GM12878 (cell line): Measurements from ENCODE around the gene ADCK1.

ENCODE experiments used
- EP300 ChIP-seq, 2 experiments: fragments of 150-350 bp in 1 of 2; IDR thresholded peaks; 2 replicates each; pipeline ENCODE4 v1.6.1; 2011 to 2012; ENCODE audit warnings: low read depth in 2 of 2, low read length in 2 of 2, borderline replicate concordance in 1 of 2, improper control_type of control experiment in 1 of 2, inconsistent platforms in 1 of 2; ENCODE audit not compliant: control insufficient read depth in 1 of 2
- ESRRA ChIP-seq: IDR thresholded peaks from 2 replicates; pipeline ENCODE4 v1.6.1; 2012; ENCODE audit warnings: mild to moderate bottlenecking, low read length, improper control_type of control experiment
- HDAC2 ChIP-seq: fragments of 200-600 bp; sonication (generic); IDR thresholded peaks from 2 replicates; pipeline ENCODE4 v1.6.1; 2017
- NRF1 ChIP-seq: conservative IDR thresholded peaks from 2 replicates; pipeline ENCODE4 v1.6.1; 2011; ENCODE audit warnings: mild to moderate bottlenecking, low read depth, low read length, improper control_type of control experiment
- POLR2AphosphoS5 ChIP-seq: IDR thresholded peaks from 2 replicates; pipeline ENCODE4 v1.6.1; 2011; ENCODE audit warnings: mild to moderate bottlenecking, low read length, inconsistent platforms
- RAD21 ChIP-seq: IDR thresholded peaks from 2 replicates; pipeline ENCODE4 v1.6.1; 2011; ENCODE audit warnings: mild to moderate bottlenecking, low read depth, low read length, moderate library complexity; ENCODE audit not compliant: insufficient read depth
- SMC3 ChIP-seq: IDR thresholded peaks from 2 replicates; pipeline ENCODE4 v1.6.1; 2011; ENCODE audit warnings: low read length, improper control_type of control experiment, borderline replicate concordance
- ZSCAN29 ChIP-seq: fragments of 450-650 bp; IDR thresholded peaks from 2 replicates; pipeline ENCODE4 v1.6.1; 2017; ENCODE audit warnings: mild to moderate bottlenecking, moderate library complexity
- TF ChIP-seq, protein P1 (sequence below), 3 experiments: IDR thresholded peaks in 2 of 3; conservative IDR thresholded peaks in 1 of 3; 2 replicates each; pipeline ENCODE4 v1.5.1; 2011; ENCODE audit warnings: low read depth in 3 of 3, low read length in 3 of 3, mild to moderate bottlenecking in 3 of 3, control low read depth in 2 of 3, moderate library complexity in 2 of 3, inconsistent platforms in 1 of 3, mixed read lengths in 1 of 3; ENCODE audit not compliant: control insufficient read depth in 2 of 3, insufficient read depth in 1 of 3; ENCODE audit errors: extremely low read depth in 1 of 3
- TF ChIP-seq, protein P2 (sequence below): fragments of 450-650 bp; IDR thresholded peaks from 2 replicates; pipeline ENCODE4 v1.6.1; 2017; ENCODE audit warnings: mild to moderate bottlenecking, moderate library complexity

DNA sequence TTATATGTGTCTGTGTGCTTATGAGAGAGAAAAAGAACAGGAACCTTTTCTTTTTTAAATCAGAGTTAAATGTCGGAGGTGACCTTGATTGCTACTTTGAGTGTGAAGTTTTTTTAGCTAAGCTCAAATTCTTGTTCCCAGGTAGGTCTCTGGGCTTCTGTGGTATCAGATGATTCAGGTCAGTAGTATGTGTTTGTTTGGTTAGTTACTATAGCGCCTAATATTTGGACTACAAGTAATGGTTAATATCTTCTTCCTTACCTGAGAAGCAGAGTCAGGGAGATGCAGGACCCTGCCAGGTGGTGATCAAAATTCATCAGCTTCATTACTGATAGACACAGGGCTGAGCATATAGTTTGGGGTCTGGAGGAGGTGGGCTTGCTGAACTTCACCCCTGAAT lies 30.8 kb downstream of the ADCK1 start:
- TF ChIP-seq ESRRA (no peak), EP300 (IDR thresholded peaks at IDR 0.05; ENCODE audit: borderline replicate concordance in 1 of 2, control insufficient read depth in 1 of 2, low read depth in 2 of 2, low read length in 2 of 2) (no peak), SMC3 (no peak), ZSCAN29 (no peak), NRF1 (no peak), HDAC2 (no peak), POLR2AphosphoS5 (no peak), RAD21 (no peak)
- TF ChIP-seq, protein P1, sequence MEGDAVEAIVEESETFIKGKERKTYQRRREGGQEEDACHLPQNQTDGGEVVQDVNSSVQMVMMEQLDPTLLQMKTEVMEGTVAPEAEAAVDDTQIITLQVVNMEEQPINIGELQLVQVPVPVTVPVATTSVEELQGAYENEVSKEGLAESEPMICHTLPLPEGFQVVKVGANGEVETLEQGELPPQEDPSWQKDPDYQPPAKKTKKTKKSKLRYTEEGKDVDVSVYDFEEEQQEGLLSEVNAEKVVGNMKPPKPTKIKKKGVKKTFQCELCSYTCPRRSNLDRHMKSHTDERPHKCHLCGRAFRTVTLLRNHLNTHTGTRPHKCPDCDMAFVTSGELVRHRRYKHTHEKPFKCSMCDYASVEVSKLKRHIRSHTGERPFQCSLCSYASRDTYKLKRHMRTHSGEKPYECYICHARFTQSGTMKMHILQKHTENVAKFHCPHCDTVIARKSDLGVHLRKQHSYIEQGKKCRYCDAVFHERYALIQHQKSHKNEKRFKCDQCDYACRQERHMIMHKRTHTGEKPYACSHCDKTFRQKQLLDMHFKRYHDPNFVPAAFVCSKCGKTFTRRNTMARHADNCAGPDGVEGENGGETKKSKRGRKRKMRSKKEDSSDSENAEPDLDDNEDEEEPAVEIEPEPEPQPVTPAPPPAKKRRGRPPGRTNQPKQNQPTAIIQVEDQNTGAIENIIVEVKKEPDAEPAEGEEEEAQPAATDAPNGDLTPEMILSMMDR (IDR thresholded peaks at IDR 0.05 in 2 of 3, conservative IDR thresholded peaks at IDR 0.05 in 1 of 3; ENCODE audit: control insufficient read depth in 2 of 3, extremely low read depth in 1 of 3, insufficient read depth in 1 of 3, low read depth in 3 of 3, low read length in 3 of 3): no peak
- TF ChIP-seq, protein P2, sequence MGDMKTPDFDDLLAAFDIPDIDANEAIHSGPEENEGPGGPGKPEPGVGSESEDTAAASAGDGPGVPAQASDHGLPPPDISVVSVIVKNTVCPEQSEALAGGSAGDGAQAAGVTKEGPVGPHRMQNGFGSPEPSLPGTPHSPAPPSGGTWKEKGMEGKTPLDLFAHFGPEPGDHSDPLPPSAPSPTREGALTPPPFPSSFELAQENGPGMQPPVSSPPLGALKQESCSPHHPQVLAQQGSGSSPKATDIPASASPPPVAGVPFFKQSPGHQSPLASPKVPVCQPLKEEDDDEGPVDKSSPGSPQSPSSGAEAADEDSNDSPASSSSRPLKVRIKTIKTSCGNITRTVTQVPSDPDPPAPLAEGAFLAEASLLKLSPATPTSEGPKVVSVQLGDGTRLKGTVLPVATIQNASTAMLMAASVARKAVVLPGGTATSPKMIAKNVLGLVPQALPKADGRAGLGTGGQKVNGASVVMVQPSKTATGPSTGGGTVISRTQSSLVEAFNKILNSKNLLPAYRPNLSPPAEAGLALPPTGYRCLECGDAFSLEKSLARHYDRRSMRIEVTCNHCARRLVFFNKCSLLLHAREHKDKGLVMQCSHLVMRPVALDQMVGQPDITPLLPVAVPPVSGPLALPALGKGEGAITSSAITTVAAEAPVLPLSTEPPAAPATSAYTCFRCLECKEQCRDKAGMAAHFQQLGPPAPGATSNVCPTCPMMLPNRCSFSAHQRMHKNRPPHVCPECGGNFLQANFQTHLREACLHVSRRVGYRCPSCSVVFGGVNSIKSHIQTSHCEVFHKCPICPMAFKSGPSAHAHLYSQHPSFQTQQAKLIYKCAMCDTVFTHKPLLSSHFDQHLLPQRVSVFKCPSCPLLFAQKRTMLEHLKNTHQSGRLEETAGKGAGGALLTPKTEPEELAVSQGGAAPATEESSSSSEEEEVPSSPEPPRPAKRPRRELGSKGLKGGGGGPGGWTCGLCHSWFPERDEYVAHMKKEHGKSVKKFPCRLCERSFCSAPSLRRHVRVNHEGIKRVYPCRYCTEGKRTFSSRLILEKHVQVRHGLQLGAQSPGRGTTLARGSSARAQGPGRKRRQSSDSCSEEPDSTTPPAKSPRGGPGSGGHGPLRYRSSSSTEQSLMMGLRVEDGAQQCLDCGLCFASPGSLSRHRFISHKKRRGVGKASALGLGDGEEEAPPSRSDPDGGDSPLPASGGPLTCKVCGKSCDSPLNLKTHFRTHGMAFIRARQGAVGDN: no peak
